SK-N-MC (cell line): Measurements from ENCODE around the gene ZNF536.

Experiments used
- EZH2 ChIP-seq: fragments of 200-600 bp; sonication (generic); IDR thresholded peaks from one replicate; pipeline ENCODE4 v1.6.1; 2017; ENCODE audit warnings: antibody characterized with exemption
- POLR2AphosphoS5 ChIP-seq: IDR thresholded peaks from 2 replicates; pipeline ENCODE4 v1.6.1; 2012; ENCODE audit warnings: mild to moderate bottlenecking, low read depth, low read length, borderline replicate concordance

- TF ChIP-seq EZH2, result no peak
- no peak for TF ChIP-seq POLR2AphosphoS5
These were observed 16.1 kb downstream of the ZNF536 start for GRCh38 chr19:30388327-30388726.
